HG03439 (cell line): ENCODE data around the gene PRAC1.

Experiments
- ATAC-seq: cut with Tn5 transposase; IDR thresholded peaks from one replicate; pipeline ENCODE4 v1.9.1; 2021; ENCODE audit warnings: mild to moderate bottlenecking, moderate library complexity; ENCODE audit not compliant: unreplicated experiment

PRAC1 gene

GRCh38 chr17:48747445-48748363 lies 25.4 kb upstream of the PRAC1 start:
- no peak for ATAC-seq

GRCh38 chr17:48746916-48747444 lies 24.7 kb upstream of the PRAC1 start:
- no peak for ATAC-seq

DNA sequence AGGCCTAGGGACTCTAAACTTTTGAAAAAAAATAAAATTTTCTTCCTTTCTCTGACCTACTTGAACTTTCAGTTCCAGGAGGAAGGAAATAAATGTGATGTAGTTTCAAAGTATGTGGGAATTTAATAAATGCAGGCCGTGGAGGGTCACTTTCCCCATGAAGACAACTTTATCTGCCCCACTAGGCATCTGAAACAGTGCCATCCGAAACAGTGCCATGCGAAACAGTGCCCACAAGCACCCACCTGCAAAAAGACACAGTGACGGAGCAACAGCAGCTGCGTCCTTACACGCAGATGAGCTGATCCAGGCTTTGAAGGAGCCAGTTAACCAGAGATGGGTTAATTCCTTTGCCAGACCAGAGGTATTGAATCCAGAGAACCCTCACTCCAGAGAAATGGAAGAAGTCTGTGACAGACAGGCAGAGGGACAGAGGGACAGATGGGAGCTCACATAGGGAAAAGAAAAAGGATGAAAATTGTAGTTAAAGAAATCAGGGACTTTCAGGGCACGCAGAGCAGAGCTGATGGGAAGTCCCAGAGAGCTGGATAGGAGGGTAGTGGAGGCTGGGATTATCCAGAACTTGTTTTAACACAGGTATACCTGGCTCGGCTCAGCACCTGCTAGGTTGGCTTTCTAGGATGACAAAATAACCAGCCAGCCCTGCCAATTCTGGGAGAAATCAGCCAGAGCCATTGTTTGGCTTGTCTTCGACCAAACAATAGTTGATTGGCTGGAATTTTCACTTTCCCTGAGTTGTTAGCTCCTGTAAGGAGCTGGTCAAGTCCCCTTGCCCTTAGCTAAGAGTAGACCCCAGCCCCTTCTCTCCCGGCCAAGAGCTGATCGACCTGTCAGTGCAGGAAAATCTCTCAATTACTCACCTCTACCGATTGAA lies 23.3 kb upstream of the PRAC1 start:
- ATAC-seq = no peak

- ATAC-seq = no peak
These were observed 18.2 kb upstream of the PRAC1 start for GRCh38 chr17:48740537-48740936.

- no peak for ATAC-seq
These were observed 16.6 kb upstream of the PRAC1 start for GRCh38 chr17:48738803-48739526.

DNA sequence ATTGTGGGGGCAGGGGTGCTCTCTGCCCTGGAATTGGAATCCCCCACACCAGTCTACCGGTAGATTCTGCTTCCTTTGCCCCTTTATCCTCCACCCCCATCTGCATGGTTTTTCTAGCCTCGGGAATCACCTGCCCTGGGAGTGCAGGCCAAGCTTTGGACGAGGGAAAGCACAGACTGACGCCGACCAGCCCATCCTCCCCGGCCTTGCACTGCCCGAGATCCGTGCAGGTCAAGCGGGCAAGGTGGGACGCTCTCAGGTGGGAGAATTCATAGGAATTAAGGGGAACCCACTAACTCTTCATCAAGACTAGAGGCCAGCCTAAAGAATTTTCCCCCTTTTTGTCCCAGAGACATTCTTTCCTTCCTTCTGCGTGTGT lies 16.1 kb upstream of the PRAC1 start:
- ATAC-seq = no peak

DNA sequence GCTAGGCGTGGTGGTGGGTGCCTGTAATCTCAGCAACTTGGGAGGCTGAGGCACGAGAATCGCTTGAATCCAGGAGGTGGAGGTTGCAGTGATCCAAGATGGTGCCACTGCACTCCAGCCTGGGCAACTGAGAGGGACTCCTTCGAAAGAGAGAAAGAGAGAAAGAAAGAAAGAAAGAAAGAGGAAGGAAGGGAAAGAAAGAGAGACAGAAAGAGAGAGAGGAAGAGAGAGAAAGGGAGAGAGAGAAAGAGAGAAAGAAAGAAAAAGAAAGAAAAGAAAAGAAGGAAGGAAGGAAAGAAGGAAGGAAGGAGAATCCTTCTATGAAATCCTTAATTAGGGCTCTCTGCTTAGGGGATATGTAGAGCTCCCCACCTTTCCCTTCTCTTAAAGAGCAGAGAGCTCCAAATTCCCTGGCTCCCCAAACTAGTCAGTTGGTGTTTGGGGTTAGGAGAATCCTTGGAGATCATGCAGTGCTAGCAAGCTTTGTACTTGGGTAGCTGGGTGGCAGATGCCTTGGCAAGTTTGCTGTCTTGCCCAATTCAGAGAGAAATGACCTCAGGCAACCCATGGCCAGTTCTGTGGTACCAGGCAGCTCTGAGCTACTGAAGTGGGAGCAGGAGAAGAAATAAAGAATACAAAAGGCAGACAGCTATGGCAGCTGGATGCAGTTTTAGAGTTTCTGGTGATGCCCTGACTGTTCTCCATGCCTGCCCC lies 15.2 kb upstream of the PRAC1 start:
- no peak for ATAC-seq

DNA sequence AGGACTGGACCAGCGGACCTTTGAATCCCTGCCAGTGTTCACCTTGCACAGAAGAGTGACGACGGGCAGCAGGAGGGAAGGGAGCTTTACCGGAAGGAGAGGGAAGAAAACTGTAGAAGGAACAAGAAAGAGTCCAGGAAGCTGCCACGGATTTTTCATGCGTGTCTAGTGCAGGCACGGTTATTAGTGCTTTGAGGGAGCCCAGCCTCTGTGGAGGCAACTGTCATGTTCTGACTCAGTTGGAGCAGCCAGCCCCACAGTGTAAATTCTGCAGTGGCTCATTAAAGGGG lies 12.7 kb upstream of the PRAC1 start:
- no peak for ATAC-seq

DNA sequence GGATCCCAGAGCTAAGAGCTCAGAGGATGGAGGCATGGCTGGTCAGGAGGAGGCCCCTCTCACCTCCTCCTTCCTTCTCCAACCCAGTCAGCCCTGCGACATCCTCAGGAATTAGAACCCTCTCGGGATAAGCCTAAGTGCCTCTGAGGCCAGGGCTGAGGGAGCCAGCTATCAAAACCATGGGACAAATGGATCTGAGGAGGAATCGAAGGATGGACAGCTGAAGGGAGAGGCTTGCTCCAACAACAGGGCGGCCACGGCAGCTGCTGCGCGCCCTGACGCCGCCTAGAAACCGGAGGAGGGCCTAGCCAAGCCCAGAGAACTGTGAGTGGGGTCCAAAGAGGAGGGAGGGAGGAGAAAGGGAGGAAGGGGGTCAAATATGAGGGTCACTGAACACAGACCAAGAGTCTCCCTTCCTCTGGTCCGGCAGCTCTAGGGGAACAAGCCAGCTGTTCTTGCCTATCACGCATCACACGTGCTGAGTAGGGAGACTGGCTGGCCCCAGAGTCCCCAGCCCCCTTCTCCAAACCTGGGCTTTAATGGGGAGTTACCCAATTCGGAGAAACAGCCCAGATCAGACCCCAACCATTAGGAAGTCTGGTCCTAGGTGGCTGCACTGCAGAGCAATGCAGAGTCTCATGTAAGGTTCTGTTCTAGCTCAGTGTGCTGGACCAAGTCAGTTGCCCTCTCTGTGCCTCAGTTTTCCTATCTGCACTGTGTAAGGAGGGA lies 12.2 kb upstream of the PRAC1 start:
- no peak for ATAC-seq

DNA sequence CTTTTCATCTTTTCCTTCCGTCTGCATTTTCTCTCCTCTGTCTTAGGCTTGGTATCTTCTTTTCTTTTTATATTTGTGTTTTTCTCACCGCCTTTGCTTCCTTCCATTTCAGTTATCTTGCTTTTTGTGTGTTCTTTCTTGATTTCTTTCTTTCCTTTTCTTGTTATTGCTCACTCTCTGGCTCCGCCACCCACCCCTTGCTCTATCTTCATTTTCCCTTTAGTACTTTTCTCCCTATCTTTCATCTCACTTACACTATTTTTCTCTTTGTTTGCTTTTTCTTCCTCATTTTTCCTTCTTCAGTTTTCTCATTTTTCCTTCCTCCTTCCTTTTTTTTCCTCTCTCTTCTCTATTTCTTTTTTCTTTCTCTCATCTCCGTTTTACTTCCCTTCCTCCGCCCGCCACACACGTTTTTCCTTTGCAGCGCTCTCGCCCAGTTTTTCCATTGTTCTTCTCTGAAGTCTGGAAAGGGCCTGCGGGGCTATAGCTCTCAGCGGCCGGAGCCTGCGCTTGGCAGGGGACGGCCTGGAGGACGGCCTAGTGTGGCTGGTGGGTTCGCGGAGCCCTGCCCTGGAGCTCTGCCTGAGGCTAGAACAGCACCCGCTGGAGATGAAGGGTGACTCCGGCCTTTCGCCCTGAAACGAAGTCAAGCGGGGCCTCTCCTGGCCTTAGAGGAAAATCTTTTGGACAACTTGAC lies 11.5 kb upstream of the PRAC1 start:
- ATAC-seq = no peak

DNA sequence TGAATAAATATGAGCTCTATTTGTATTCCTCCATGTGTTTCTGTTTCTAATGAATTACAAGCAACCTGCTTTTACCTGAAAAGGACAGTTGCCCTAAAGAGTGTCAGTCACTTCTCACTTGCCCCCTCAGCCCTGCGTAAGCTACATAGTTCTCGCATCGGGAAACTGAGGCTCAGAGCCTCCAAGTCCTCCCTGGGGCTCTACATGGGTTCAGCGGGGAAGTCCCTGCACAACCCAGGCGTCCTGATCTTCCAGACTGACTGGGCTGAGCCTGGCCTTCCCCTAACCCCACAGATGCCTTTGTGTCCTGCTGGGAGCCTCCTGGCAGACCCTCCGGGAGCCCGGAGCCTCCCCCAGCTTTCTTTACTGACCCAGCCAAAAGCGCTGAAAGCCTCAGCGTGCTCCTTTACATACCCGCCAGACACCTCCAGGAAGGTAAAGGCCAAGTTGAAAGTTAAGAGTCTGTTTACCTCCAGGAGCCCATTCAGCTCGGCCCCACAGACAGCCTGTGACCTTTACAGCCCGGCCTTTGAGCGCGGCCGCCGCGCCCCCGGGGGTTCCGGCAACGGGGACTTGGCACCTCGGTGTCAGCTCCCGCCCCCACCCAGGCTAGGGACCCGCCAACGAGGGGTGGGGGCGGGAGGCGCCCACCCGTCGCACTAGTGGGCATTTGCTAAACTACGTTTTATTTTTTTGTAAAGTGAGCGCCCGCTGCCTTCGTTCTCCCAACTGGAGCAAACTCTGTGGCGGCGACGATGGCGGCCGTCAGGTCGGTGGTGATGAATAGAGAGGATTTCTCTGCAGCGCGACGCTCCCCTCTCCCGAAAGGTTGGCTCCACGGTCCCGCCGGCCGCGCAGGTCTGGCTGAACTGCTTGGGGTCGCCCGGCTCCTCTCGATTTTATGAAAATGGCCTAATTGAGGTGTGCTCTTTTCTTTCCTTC lies 10.6 kb upstream of the PRAC1 start:
- ATAC-seq = no peak

GRCh38 chr17:48731355-48731754 lies 9.0 kb upstream of the PRAC1 start:
- ATAC-seq = no peak

DNA sequence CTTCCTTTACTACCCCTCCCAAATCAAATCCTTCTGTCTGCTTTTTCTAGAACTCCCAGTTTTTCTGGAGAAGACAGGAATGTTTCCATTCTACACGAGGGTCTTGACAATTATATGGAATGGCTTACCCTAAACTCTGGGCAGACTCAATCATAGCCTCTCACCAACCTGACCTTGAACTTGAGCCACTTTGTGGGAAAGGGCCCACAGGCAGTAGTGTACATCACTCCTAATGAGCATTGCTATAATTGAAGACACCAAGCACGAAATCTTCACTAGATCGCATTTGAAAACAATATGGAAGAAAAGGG lies 7.9 kb upstream of the PRAC1 start:
- ATAC-seq = no peak

- no peak for ATAC-seq
These were observed 7.3 kb upstream of the PRAC1 start for GRCh38 chr17:48729335-48730239.

- no peak for ATAC-seq
These were observed 6.2 kb upstream of the PRAC1 start, which contains the start of gene HOXB13 for GRCh38 chr17:48728232-48729231. TSS of gene HOXB13 (minus strand) at chr17:48728750. CDS start at chr17:48728593, 157 bp downstream.
